GM21447 (cell line): Measurements from ENCODE around the gene TROAP.
"Not testable (repeated sequence)": the region's sequence is repeated elsewhere in the genome, so short reads cannot be mapped to it uniquely, and the experiment has no call there.

Experiments used
- ATAC-seq: cut with Tn5 transposase; IDR thresholded peaks from one replicate; pipeline ENCODE4 v1.9.1; 2021; ENCODE audit not compliant: unreplicated experiment

TROAP gene

GRCh38 chr12:49366096-49366651, 43.1 kb downstream of the TROAP start:
- ATAC-seq: peak; percentile 16

- peak; percentile 59 for ATAC-seq
Observed at GRCh38 chr12:49366652-49367380, 43.8 kb downstream of the TROAP start.

- ATAC-seq: no peak
Observed at GRCh38 chr12:49367381-49368239, 44.6 kb downstream of the TROAP start, which contains the start of gene SPATS2. SPATS2 (plus strand) TSS chr12:49367462; CDS start chr12:49461013, 93,551 bp downstream.

- no peak for ATAC-seq
Observed at GRCh38 chr12:49368240-49368600, 45.2 kb downstream of the TROAP start.

GRCh38 chr12:49369411-49370145, 46.5 kb downstream of the TROAP start:
- peak; percentile 52 for ATAC-seq

GRCh38 chr12:49370539-49370938, 47.5 kb downstream of the TROAP start:
- ATAC-seq: no peak

GRCh38 chr12:49375406-49375805, 52.4 kb downstream of the TROAP start:
- no peak for ATAC-seq

GRCh38 chr12:49377386-49377785, 54.3 kb downstream of the TROAP start:
- ATAC-seq: no peak

- not testable (repeated sequence) for ATAC-seq
Observed at GRCh38 chr12:49380184-49380583, 57.1 kb downstream of the TROAP start.
